Transverse colon (tissue), 4 donors: ENCODE results near the gene S100A5.

Experiments
- POLR2A ChIP-seq: fragments of 450-650 bp; IDR thresholded peaks from one replicate; pipeline ENCODE4 v1.6.1; 2016; ENCODE audit warnings: antibody characterized with exemption, mild to moderate bottlenecking, moderate library complexity
- POLR2AphosphoS5 ChIP-seq, 3 donors: sonication (generic); formaldehyde crosslinking; IDR thresholded peaks; one replicate each; pipeline ENCODE4 v1.6.1; 2016; ENCODE audit warnings: antibody characterized with exemption in 3 of 3
- TF ChIP-seq, protein P1 (sequence below), 5 experiments: fragments of 200-600 bp in 3 of 5; fragments of 450-650 bp in 2 of 5; sonication (generic) in 3 of 5; IDR thresholded peaks; 1 replicate in 2 of 5; 2 replicates in 3 of 5; pipeline ENCODE4 v1.5.1; 2016 to 2017; ENCODE audit warnings: antibody characterized with exemption in 5 of 5, inconsistent platforms in 3 of 5, mild to moderate bottlenecking in 2 of 5, moderate library complexity in 1 of 5

DNA sequence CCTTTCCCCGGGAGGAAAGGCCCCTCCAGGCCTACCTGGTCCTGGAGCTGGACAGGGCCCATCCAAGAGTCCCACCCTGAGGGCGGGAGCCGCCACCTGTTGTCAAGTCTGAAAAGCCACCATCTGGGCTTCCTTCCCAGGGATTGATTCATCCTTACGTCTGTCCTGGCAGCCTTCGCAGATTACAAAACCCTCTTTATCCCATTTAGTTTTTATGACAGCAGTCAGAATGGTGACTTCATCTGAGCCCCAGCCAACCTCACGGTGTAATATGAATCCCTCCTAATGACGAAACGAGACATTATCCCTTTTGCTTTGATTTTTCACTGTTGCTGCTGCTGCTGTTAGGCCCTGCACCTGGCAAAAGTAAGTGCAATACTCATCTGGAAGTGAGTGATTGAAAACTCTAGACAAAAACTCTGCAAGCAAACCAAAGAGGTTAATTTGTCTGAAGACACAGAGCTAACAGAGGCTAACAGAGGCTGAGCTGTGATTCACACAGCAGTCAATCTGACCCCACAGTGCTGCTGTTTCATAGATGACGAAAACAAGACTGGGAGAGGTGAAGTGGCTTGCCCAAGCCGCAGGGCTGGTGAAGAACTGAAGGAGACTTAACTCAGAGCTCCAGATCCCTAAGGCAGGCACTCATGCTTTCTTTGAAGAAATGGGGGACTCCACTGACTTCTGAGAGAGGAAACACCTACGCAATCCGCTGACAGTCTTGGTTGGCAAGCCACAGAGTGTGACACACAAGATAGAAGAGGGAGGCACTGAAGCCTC, 50.3 kb downstream of the S100A5 start:
- TF ChIP-seq, protein P1, sequence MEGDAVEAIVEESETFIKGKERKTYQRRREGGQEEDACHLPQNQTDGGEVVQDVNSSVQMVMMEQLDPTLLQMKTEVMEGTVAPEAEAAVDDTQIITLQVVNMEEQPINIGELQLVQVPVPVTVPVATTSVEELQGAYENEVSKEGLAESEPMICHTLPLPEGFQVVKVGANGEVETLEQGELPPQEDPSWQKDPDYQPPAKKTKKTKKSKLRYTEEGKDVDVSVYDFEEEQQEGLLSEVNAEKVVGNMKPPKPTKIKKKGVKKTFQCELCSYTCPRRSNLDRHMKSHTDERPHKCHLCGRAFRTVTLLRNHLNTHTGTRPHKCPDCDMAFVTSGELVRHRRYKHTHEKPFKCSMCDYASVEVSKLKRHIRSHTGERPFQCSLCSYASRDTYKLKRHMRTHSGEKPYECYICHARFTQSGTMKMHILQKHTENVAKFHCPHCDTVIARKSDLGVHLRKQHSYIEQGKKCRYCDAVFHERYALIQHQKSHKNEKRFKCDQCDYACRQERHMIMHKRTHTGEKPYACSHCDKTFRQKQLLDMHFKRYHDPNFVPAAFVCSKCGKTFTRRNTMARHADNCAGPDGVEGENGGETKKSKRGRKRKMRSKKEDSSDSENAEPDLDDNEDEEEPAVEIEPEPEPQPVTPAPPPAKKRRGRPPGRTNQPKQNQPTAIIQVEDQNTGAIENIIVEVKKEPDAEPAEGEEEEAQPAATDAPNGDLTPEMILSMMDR (IDR thresholded peaks at IDR 0.05) = no peak
- no peak for TF ChIP-seq POLR2A
- peak; percentile 51 to 75 (median 53) for TF ChIP-seq POLR2AphosphoS5 (IDR thresholded peaks at IDR 0.05)
